ENCODE measurements around the gene TBL1X.

DNA sequence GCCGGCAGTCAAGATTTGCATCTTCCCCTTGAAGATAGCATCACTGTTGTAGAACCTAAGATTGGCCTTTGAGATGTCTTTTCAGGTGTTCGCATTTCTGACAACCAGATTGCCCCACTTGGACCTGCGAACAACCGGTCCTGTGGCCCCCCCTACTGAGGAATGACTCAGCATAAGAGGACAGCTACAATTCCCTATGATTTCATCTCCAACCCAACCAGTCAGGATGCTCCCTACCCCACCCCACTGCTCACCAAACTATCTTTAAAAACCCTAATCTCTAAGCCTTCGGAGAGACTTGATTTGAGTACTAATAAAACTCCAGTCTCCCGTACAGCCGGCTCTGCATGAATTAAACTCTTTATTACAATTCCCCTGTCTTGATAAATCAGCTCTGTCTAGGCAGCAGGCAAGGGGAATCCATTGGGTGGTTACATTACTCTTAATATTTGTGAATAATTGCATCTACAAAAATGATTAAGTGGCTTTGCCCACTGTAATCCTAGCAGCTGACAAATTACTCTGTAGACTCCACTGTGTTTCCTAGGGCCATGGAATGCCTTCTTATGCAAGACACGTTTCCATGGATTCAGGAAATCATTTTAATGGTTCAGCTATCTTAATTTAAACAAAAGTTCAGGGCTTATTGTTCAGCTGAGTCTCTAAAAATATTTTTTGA is 205.4 kb downstream of the TBL1X start:
- no peak for TF ChIP-seq POLR2A (IDR thresholded peaks at IDR 0.05; ENCODE audit: low read length)
- no peak for TF ChIP-seq GATA1 (IDR thresholded peaks at IDR 0.05; ENCODE audit: low read depth, low read length)
